HG03060 (cell line): ENCODE measurements around the gene SLC22A4.

Experiments used
- ATAC-seq: cut with Tn5 transposase; IDR thresholded peaks from one replicate; pipeline ENCODE4 v1.9.1; 2021; ENCODE audit warnings: low read depth, moderate number of reproducible peaks; ENCODE audit not compliant: unreplicated experiment

SLC22A4 gene

DNA sequence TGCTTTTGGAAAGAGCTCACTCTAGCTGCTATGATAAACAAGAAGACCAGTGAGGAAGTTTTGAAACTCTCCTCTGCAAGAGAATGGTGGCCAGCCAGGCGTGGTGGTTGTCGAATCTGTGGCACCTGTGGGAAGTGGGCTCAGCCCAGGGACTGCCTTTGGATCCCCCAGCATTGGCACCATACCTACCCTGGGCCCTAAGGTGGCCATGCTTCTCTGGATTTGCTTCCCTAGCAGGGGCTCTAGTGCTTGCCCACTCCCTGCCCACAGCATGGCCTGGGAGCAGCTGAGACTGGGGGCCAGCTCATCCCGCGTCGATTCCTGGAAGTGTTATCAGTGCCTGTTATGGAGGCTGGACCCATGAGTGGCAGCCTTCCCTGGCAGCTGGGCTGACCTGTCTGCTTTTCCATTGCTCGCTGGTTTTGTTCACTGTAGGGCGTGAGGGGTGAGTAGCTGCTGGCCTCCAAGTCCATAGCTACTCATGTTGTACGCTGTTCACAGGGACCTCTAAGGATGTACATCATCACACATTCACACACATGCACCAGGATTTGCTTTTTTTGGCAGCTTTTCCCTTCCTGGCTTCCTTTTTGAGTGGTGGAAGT, 2.3 kb downstream of the SLC22A4 start:
- no peak for ATAC-seq

GRCh38 chr5:132297211-132297940, 3.2 kb downstream of the SLC22A4 start:
- ATAC-seq = no peak

DNA sequence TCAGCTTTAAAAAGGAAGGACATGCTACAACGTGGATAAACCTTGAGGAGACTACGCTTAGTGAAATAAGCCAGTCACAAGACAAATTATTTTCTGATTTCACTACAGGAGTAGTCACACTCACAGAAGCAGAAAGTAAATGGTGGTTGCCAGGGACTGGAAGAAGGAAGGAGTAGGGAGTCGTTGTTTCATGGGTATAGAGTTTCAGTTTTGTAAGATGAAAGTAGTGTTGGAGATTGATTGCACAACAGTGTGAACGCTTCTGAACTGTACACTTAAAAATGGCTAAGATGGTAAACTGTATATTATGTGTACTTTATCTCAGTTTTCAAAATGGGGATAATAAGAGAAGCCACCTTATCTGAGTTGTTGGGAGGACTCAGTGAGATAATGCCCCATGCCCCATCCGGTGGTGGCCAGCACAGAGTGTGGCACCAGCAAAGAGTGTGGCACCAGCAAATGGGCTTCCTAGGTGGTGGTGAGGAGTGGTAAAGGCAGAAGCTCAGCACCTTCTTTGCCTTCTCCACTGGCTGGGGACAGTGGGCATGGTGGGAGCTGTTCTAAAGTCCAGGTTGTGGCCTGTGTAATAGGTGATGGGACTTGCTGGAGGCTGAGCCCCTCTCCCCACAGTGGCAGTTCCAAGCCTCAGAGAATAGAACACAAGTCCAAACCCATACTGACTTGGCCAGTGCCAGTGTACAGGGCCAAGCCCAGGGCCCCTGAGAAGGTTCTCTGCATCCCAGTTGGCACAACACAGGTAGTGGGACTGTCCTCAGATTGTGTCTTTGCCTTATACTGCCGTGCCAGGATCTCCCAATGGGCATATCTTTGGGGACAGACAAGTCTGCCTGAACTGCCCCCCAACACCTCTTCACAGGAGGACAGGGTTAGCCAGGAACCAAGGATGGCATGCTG, 4.4 kb downstream of the SLC22A4 start:
- ATAC-seq = no peak

DNA sequence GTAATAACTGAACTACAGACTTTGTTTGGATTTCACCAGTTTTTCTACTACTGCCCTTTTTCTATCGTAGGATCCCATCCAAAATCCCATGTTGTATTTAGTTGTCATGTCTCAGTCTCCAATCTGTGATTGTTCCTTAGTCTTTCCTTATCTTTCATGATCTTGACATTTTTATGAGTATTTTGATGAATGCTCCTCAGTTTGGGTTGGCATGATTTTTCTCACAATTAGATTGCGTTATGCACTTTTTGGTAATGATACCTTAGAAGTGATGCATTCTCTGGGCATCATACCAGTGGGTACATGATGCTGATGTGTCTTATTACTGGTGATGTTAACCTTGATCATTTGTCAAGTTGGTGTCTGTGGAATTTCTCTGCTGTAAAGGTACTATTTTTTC, 5.7 kb downstream of the SLC22A4 start:
- no peak for ATAC-seq

DNA sequence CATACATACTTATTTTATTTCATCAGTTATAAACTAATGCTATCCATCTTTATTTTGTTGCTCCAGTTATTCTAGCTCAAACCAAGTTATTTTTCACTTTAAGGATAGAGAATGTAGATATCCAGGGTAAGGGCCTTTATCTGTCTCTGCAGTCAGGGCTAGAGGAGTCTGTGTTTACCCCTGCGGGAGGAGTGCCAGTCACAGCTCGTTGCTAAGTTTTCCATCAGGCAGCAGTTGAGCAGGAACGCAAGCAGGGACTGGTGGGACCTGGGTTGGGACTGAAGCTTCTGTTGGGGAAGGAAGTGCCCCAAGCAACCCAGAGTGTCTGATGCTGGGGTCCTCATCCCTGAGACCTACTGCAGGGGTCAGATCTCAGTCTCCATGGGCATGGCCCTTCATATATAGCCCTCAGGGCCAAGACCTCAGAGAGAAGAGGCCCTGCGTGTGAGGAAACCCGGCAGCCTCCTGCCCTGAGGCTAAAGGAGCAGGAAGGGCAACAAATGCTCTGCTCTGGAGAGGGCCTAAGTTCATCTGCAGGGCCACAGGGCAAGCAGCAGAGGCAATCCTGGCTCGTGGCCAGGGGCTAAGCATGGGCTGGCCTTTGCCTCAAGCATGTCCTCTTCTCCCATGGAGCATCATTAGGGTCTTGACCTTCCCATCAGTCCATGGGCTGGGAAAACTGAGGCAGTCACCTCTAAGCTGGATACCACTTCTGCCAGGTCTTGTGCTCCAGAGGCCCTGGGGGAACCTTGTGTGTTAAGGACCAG, 6.6 kb downstream of the SLC22A4 start:
- no peak for ATAC-seq

DNA sequence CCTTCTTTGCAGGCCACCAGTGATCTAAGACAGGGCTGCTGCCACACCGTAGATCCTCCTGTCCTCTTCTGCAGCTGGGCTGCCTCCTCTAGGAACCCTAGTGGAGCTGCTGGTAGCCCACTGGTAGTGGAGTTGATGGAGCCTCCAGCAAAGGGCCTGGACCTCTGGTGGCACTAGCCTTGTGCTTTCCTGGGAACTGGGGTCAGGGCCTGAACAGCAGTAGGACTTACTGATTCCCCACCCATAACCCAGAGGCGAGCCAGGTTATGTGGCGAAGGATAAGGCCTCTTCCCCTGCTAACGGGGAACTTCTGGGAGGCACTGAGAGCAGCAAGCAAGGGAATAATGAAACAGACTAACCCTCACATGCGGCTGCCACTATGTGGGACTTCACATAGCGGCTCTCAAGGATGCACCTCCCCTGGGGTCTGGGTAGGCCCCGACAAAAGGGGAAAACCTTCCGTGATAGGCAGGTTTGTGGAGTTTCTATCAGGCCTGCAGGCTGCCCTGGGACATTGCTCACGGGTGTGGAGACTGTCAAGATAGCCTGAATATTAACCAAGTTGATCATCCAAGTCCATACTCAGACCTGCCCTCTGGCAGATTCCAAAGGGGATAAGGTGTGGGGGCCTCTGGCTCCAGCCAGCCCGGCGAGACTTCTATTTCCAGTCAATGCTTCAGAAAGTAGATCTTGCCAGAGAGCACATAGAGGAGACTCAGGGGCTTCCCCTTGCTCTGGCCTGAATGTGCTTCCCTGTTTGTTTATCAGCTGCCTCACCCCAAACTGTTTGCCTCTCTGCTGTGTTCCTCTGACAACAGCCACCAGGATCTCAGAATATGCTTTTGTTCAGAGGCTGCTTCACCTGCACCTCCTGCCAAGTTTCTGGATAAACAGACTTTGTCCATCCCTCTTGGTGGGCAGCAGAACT, 7.4 kb downstream of the SLC22A4 start:
- ATAC-seq = no peak

- no peak for ATAC-seq
These were observed 8.2 kb downstream of the SLC22A4 start for GRCh38 chr5:132302413-132302812.

GRCh38 chr5:132303589-132303988, 9.4 kb downstream of the SLC22A4 start:
- ATAC-seq = no peak

- no peak for ATAC-seq
These were observed 11.2 kb downstream of the SLC22A4 start for GRCh38 chr5:132305420-132305819.

DNA sequence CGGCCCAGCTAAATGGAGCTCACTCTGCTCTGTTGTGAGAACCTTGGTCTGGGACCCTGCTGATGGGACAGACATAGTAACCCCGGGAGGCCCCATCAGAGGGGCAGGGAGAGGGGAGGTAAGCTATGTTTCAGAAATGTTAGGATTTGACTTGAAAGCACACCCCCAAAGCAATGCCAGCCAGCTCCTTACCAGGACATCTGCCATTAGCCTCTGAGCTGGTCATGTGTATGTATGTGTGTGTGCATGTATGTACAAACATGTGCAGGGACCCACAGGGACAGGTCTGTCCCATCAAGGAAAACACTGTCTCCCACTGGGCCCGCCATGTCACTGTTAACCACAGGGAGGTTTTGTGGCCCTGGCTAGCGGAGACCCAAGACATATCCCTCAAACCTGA, 14.5 kb downstream of the SLC22A4 start:
- ATAC-seq = no peak

- ATAC-seq = no peak
These were observed 15.5 kb downstream of the SLC22A4 start for GRCh38 chr5:132309679-132310078.

- ATAC-seq = no peak
These were observed 16.1 kb downstream of the SLC22A4 start for GRCh38 chr5:132310141-132310834.

- ATAC-seq = no peak
These were observed 19.2 kb downstream of the SLC22A4 start for GRCh38 chr5:132313366-132313765.

- ATAC-seq = no peak
These were observed 19.8 kb downstream of the SLC22A4 start for GRCh38 chr5:132313961-132314432.

DNA sequence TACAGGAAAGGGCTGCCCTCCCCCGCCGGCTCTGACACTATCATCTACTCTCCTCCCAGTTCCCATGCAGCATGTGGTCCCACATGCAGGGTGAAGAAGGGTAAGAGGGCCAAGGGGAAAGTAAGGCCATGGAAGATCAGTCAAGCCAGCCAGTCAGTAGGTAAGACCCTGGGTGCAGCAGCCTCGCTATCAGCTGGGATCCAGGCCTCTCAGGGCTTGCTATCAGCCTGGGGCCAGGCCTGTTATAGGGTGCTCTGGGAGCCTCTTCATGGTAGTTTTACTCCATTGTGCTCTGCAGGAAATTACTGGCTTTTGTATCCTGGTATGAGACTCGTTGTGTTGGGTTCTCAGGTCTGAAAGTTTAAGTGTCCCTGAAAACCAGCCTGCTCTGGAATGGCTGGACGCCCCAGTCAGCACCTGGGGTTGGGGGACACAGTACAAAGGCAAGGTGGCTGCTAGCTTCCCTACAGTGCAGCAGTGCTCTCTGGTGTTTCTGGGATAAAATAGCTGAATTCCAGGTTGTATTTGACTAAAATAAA, 21.4 kb downstream of the SLC22A4 start:
- no peak for ATAC-seq

GRCh38 chr5:132319975-132320374, 25.8 kb downstream of the SLC22A4 start:
- ATAC-seq = no peak

- ATAC-seq = no peak
These were observed 27.0 kb downstream of the SLC22A4 start for GRCh38 chr5:132321109-132321721.

- ATAC-seq = no peak
These were observed 28.1 kb downstream of the SLC22A4 start for GRCh38 chr5:132322266-132322665.
